Vagina (tissue), 2 donors: Measurements from ENCODE around the gene SLC1A1. TPM values are rescaled to one million over a fixed set of nuclear protein-coding genes. Genes with fewer than 3 reads are reported as not detected.
A peak's percentile ranks its signal among the peaks of the same experiment; 100 is the strongest.

Experiments
- DNase-seq, 2 donors: peaks; one replicate each; pipeline ENCODE4 v3.0.0-alpha.2; 2017; ENCODE audit errors: extremely low spot score in 2 of 2
- H3K27ac ChIP-seq: fragments of 200-600 bp; sonication (generic); one replicate; pipeline ENCODE4 v1.5.1; 2019
- H3K27me3 ChIP-seq: fragments of 200-600 bp; sonication (generic); one replicate; pipeline ENCODE4 v1.5.1; 2019
- H3K36me3 ChIP-seq, 2 donors: fragments of 200-600 bp; sonication (generic); one replicate each; pipeline ENCODE4 v1.5.1; 2017 to 2019
- H3K4me1 ChIP-seq: fragments of 200-600 bp; sonication (generic); one replicate; pipeline ENCODE4 v1.5.1; 2019
- H3K4me3 ChIP-seq, 2 donors: fragments of 200-600 bp; sonication (generic); 1 replicate in 1 of 2; 2 replicates in 1 of 2; pipeline ENCODE4 v1.5.1; 2016 to 2019
- H3K9me3 ChIP-seq: fragments of 200-600 bp; sonication (generic); one replicate; pipeline ENCODE4 v1.5.1; 2019
- CTCF ChIP-seq, 3 experiments: fragments of 450-650 bp in 2 of 3; fragments of 200-600 bp in 1 of 3; sonication (generic) in 1 of 3; IDR thresholded peaks; one replicate each; pipeline ENCODE4 v1.5.1; 2017 to 2019; ENCODE audit warnings: antibody characterized with exemption in 3 of 3, mild to moderate bottlenecking in 2 of 3, moderate library complexity in 2 of 3
- POLR2A ChIP-seq, 2 donors: fragments of 450-650 bp; IDR thresholded peaks; one replicate each; pipeline ENCODE4 v1.6.1; 2017; ENCODE audit warnings: antibody characterized with exemption in 2 of 2, mild to moderate bottlenecking in 2 of 2, moderate library complexity in 2 of 2
- POLR2AphosphoS5 ChIP-seq, 2 donors: sonication (generic); formaldehyde crosslinking; IDR thresholded peaks; one replicate each; pipeline ENCODE4 v1.9.0; 2017; ENCODE audit warnings: antibody characterized with exemption in 2 of 2, mild to moderate bottlenecking in 2 of 2, low read depth in 1 of 2; ENCODE audit not compliant: insufficient read depth in 1 of 2
- intact Hi-C: fragments of 100-400 bp; cut with DNase I; formaldehyde crosslinking; loops from one replicate; pipeline ENCODE4 v1.15.1; 2023
- total RNA-seq: library from RNA; depleted of rRNA; stranded (reverse); fragments of >200 nt; gene quantifications from one replicate; pipeline ENCODE4 v1.2.3, GENCODE V29; 2016

The SLC1A1 gene
- total RNA-seq, 1 donor from 2014 or later: 1.5 TPM

DNA sequence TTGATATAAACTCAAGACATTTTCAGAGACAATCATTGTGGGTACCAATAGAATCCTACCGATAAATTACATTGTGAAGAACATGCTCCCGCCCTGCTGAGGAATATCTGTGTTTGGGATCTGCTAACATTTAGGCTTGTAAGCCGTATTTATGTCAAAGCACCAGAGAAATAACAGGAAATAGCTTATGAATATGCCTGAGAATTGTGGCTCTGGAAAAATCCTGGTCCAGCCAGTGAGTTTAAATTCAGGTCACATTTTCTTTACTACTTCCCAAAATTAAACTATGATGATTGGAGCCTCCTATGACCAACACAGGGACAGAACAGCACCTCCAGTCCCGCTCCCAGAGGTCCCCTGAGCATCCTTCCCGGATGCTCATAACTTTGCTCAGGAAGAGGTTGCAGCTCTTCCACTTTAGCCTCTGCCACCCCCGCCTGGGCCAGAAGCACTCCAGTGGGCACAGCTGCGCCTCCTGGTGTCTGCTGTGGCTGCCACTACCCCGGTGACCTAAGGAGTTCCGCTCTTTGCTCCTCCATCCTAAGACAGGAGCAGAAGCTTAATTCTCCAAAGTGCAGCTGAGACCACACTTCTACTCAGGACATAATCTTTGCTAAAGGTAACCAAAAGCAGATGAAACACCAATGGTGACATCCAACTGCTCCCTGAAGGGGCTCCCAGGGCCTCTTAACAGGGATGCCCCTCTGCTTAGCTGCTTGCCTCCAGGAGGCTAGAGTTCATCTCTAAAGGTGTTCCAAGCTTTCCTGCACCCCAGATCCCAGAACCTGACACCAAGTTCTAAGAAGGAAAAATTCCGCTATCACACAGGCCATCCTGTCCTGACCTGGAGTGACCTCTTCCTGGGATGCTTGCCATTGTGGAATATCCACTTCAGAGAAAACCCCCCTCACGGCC lies 58.8 kb downstream of the SLC1A1 start:
- no peak for TF ChIP-seq POLR2AphosphoS5 (IDR thresholded peaks at IDR 0.05; ENCODE audit: insufficient read depth in 1 of 2, low read depth in 1 of 2)
- TF ChIP-seq CTCF (IDR thresholded peaks at IDR 0.05): no peak
- TF ChIP-seq POLR2A (IDR thresholded peaks at IDR 0.05): no peak
- H3K4me3 ChIP-seq: no peak overlapping the region
- no peaks in the 10 kb centered on the region for H3K36me3 ChIP-seq
- no peaks in the 10 kb centered on the region for H3K9me3 ChIP-seq
- intact Hi-C loops: no loop called here
- no peaks in the 10 kb centered on the region for H3K4me1 ChIP-seq
- peak overlapping the region; percentile 9 for H3K27ac ChIP-seq
- no peaks in the 10 kb centered on the region for H3K27me3 ChIP-seq
- no peak for DNase-seq

DNA sequence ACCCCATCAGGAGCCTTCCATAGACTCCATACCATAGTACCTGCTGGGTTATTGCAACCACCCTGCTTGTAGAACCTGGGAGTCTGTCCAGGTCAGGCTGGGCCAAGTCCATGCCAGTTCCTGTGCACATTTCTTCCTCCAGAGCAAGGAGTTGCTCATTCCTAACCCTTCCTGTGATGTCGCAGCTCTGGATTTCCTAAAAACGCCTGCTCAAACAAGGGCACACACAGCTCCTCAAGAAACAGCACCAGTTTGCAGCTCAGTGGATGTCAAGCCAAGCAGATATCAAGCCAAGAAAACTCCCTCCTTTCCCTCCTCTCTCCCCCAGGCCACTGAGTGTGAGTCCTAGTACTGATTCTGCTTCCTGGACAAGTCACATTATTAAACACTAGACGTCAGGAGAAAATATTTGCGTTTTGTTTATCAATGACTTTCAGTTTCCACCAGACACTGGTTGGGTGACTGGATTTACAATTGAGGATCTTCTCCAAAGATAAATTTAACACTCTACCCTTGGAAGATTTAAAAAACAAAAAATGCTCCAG lies 59.6 kb downstream of the SLC1A1 start:
- Histone ChIP-seq H3K27ac (peak overlapping the region; percentile 9), H3K9me3 (no peaks in the 10 kb centered on the region), H3K36me3 (no peaks in the 10 kb centered on the region), H3K27me3 (no peaks in the 10 kb centered on the region), H3K4me3 (no peak overlapping the region), H3K4me1 (no peaks in the 10 kb centered on the region)
- no peak for TF ChIP-seq POLR2A (IDR thresholded peaks at IDR 0.05)
- TF ChIP-seq CTCF (IDR thresholded peaks at IDR 0.05): no peak
- TF ChIP-seq POLR2AphosphoS5 (IDR thresholded peaks at IDR 0.05; ENCODE audit: insufficient read depth in 1 of 2, low read depth in 1 of 2): no peak
- no peak for DNase-seq
- intact Hi-C loops: no loop called here

GRCh38 chr9:4550777-4551484 lies 60.7 kb downstream of the SLC1A1 start:
- H3K36me3 ChIP-seq: no peaks in the 10 kb centered on the region
- no peaks in the 10 kb centered on the region for H3K9me3 ChIP-seq
- no peak for TF ChIP-seq POLR2AphosphoS5 (IDR thresholded peaks at IDR 0.05; ENCODE audit: insufficient read depth in 1 of 2, low read depth in 1 of 2)
- TF ChIP-seq CTCF (IDR thresholded peaks at IDR 0.05): no peak
- TF ChIP-seq POLR2A (IDR thresholded peaks at IDR 0.05): no peak
- H3K4me1 ChIP-seq: no peaks in the 10 kb centered on the region
- no peak overlapping the region for H3K27ac ChIP-seq
- DNase-seq: no peak
- H3K27me3 ChIP-seq: no peaks in the 10 kb centered on the region
- H3K4me3 ChIP-seq: no peak overlapping the region
- intact Hi-C loops: no loop called here

DNA sequence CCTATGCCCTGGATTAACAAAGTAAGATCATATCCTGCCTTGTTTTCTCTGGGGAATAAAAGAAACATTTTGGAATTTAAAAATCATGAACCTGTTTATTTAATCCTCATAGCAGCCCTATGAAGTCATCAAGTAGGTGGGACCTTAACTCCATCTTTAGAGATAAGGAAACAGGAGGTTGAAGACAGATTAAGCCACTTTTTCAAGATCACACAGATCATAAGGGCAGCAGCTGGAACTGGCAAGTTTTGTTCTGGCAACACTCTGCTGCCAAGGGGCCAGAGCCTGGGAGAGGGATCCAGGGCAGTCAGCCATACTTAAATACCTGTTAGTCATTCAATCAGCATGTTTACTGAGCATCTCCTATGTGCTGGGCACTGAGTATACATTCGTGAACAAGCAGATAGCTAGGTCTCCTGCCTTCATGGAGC lies 63.7 kb downstream of the SLC1A1 start:
- Histone ChIP-seq H3K9me3 (no peaks in the 10 kb centered on the region), H3K27me3 (no peaks in the 10 kb centered on the region), H3K27ac (peak overlapping the region; percentile 13), H3K4me3 (no peak overlapping the region), H3K36me3 (no peaks in the 10 kb centered on the region), H3K4me1 (no peaks in the 10 kb centered on the region)
- TF ChIP-seq POLR2AphosphoS5 (IDR thresholded peaks at IDR 0.05; ENCODE audit: insufficient read depth in 1 of 2, low read depth in 1 of 2) (peak in 1 of 2 donors; percentile 54), CTCF (IDR thresholded peaks at IDR 0.05) (no peak)
- no peak for DNase-seq
- intact Hi-C loops: no loop called here
